GM12872 (cell line): ENCODE measurements around the gene CTBP1.

Experiments used
- CTCF ChIP-seq: IDR thresholded peaks from 3 replicates; pipeline ENCODE4 v1.5.1; 2011; ENCODE audit warnings: low read depth, mild to moderate bottlenecking, low read length, moderate library complexity; ENCODE audit not compliant: insufficient read depth

CTBP1 gene

GRCh38 chr4:1216076-1216614, 32.8 kb downstream of the CTBP1 start:
- no peak for TF ChIP-seq CTCF

GRCh38 chr4:1215141-1216075, 33.5 kb downstream of the CTBP1 start:
- TF ChIP-seq CTCF, result no peak

GRCh38 chr4:1214101-1215095, 34.5 kb downstream of the CTBP1 start:
- TF ChIP-seq CTCF, result no peak

- no peak for TF ChIP-seq CTCF
Observed at GRCh38 chr4:1213336-1213995, 35.5 kb downstream of the CTBP1 start.

- no peak for TF ChIP-seq CTCF
Observed at GRCh38 chr4:1212546-1213335, 36.2 kb downstream of the CTBP1 start.

GRCh38 chr4:1211891-1212545, 36.9 kb downstream of the CTBP1 start:
- no peak for TF ChIP-seq CTCF
